Esophagus squamous epithelium (tissue), 5 donors: ENCODE measurements around the gene FAM200A. TPM values are rescaled to one million over a fixed set of nuclear protein-coding genes. Genes with fewer than 3 reads are reported as not detected.

Experiments
- DNase-seq: peaks from one replicate; lab custom pipeline; 2025; lab: John Stamatoyannopoulos, UW
- H3K27ac ChIP-seq, 4 donors: fragments of 200-600 bp; sonication (generic); one replicate each; pipeline ENCODE4 v1.5.1; 2016 to 2019; ENCODE audit warnings: mild to moderate bottlenecking in 1 of 4
- H3K27me3 ChIP-seq, 4 donors: fragments of 200-600 bp; sonication (generic); 1 replicate in 3 of 4; 2 replicates in 1 of 4; pipeline versions ENCODE4 v1.5.1 to v1.6.0; 2017 to 2021; ENCODE audit warnings: antibody characterized with exemption in 1 of 4
- H3K36me3 ChIP-seq, 3 donors: fragments of 200-600 bp; sonication (generic); one replicate each; pipeline ENCODE4 v1.5.1; 2016 to 2019
- H3K4me1 ChIP-seq, 3 donors: fragments of 200-600 bp; sonication (generic); one replicate each; pipeline ENCODE4 v1.5.1; 2017 to 2019
- H3K4me3 ChIP-seq, 4 donors: fragments of 200-600 bp; sonication (generic); 1 replicate in 3 of 4; 2 replicates in 1 of 4; pipeline ENCODE4 v1.5.1; 2016 to 2019; ENCODE audit warnings: mild to moderate bottlenecking in 2 of 4, moderate library complexity in 1 of 4
- H3K9me3 ChIP-seq, 3 donors: fragments of 200-600 bp; sonication (generic); one replicate each; pipeline ENCODE4 v1.5.1; 2016 to 2019
- CTCF ChIP-seq, 6 experiments: fragments of 450-650 bp in 4 of 6; fragments of 200-600 bp in 2 of 6; sonication (generic) in 2 of 6; IDR thresholded peaks; one replicate each; pipeline ENCODE4 v1.5.1; 2016 to 2019; ENCODE audit warnings: antibody characterized with exemption in 6 of 6, mild to moderate bottlenecking in 4 of 6, moderate library complexity in 4 of 6
- POLR2A ChIP-seq, 4 donors: fragments of 450-650 bp; IDR thresholded peaks; one replicate each; pipeline ENCODE4 v1.6.1; 2017; ENCODE audit warnings: antibody characterized with exemption in 4 of 4, mild to moderate bottlenecking in 4 of 4, moderate library complexity in 3 of 4
- WGBS, 2 donors: methylation state at CpG; one replicate each; pipeline ENCODE4 v1.1.5; 2018; 5-methylcytosine and 5-hydroxymethylcytosine counted together
- intact Hi-C: fragments of 100-400 bp; cut with DNase I; formaldehyde crosslinking; loops from one replicate; pipeline ENCODE4 v1.15.0; 2022
- total RNA-seq, 4 donors: library from RNA; depleted of rRNA; stranded (reverse); fragments of >200 nt; gene quantifications; one replicate each; pipeline ENCODE4 v1.1.0, GENCODE V29; 2016
- donor health status: DM: yes; HTN: yes; CAD: no.

FAM200A gene
- total RNA-seq, 4 donors from 2014 or later = 1.9 to 5.6 (median 5.1) TPM

GRCh38 chr7:99543081-99543671 lies 8.7 kb downstream of the FAM200A start:
- TF ChIP-seq POLR2A (IDR thresholded peaks at IDR 0.05) = no peak
- TF ChIP-seq CTCF (IDR thresholded peaks at IDR 0.05) = no peak
- no peak for DNase-seq
- peaks cover 3 to 20% (median 4%) of the 10 kb centered on the region in 3 donors for H3K36me3 ChIP-seq
- H3K27ac ChIP-seq = no peak overlapping the region
- H3K27me3 ChIP-seq = no peaks in the 10 kb centered on the region
- intact Hi-C loops = no loop called here
- WGBS, 2 donors = 98 to 99% methylated on average over 12 to 13 of the region's 34 CpGs
- H3K4me3 ChIP-seq = no peak overlapping the region
- H3K4me1 ChIP-seq = no peaks in the 10 kb centered on the region
- peaks cover 0 to 57% (median 13%) of the 10 kb centered on the region in 3 donors for H3K9me3 ChIP-seq

DNA sequence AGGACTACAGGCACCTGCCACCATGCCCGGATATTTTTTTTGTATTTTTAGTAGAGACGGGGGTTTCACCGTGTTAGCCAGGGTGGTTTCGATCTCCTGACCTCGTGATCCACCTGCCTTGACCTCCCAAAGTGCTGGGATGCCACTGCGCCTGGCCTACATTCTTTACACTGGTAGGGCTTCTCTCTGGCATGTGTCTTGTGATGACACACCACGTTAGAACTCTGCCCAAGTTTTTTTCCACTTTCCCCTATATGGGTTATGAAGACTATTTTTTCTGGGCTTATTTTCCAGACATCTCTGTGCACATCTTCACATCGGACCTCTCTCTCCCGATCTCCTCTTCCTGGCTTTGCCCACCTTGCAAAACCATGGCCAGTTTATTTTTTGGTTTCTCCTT lies 10.7 kb downstream of the FAM200A start:
- Histone ChIP-seq H3K27ac (no peak overlapping the region), H3K27me3 (no peaks in the 10 kb centered on the region), H3K4me1 (no peaks in the 10 kb centered on the region), H3K4me3 (no peak overlapping the region), H3K9me3 (peaks cover 0 to 59% (median 11%) of the 10 kb centered on the region in 3 donors), H3K36me3 (peaks cover 0 to 2% (median 0%) of the 10 kb centered on the region in 3 donors)
- intact Hi-C loops = no loop called here
- 85 to 87% methylated on average over 9 of the region's 9 CpGs for WGBS, 2 donors
- DNase-seq = no peak
- TF ChIP-seq POLR2A (IDR thresholded peaks at IDR 0.05) (no peak), CTCF (IDR thresholded peaks at IDR 0.05) (no peak)

GRCh38 chr7:99540542-99540941 lies 11.4 kb downstream of the FAM200A start:
- no peak for DNase-seq
- H3K36me3 ChIP-seq = no peaks in the 10 kb centered on the region
- H3K9me3 ChIP-seq = peaks cover 0 to 64% (median 11%) of the 10 kb centered on the region in 3 donors
- 84 to 90% methylated on average over 5 of the region's 5 CpGs for WGBS, 2 donors
- no peaks in the 10 kb centered on the region for H3K27me3 ChIP-seq
- no peak overlapping the region for H3K27ac ChIP-seq
- no peak for TF ChIP-seq POLR2A (IDR thresholded peaks at IDR 0.05)
- TF ChIP-seq CTCF (IDR thresholded peaks at IDR 0.05) = no peak
- H3K4me3 ChIP-seq = no peak overlapping the region
- intact Hi-C loops = no loop called here
- H3K4me1 ChIP-seq = no peaks in the 10 kb centered on the region

DNA sequence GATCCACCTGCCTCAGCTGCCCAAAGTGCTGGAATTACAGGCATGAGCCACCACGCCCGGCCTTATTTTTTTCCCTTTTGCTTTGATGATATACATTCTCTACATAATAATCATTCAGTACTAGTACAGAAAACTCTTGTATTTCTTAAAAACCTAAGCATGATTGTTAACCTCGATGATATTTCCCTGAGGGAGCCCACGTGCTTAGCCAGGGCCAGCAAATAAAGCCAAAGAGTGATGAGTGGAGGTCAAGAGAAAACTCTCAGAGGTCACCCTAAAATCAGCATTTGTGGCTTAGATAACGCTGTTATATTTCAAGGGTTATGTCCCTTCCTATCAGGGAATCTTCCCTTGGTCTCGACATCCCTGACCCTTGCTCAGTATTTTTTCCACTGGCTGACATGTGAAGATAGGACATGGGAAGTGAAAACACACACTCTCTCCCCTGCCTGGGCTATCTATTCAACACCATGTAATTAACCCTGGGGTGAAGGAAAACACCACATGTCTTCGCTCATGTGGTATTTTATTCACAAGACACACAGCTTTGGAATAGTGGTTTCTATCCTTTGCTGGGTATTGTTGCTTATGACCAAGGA lies 12.6 kb downstream of the FAM200A start:
- Histone ChIP-seq H3K27ac (no peak overlapping the region), H3K27me3 (no peaks in the 10 kb centered on the region), H3K9me3 (peaks cover 0 to 75% (median 11%) of the 10 kb centered on the region in 3 donors), H3K4me3 (no peak overlapping the region), H3K4me1 (no peaks in the 10 kb centered on the region), H3K36me3 (no peaks in the 10 kb centered on the region)
- no peak for DNase-seq
- no peak for TF ChIP-seq CTCF (IDR thresholded peaks at IDR 0.05)
- no peak for TF ChIP-seq POLR2A (IDR thresholded peaks at IDR 0.05)
- WGBS, 2 donors = 68 to 80% methylated on average over 6 to 7 of the region's 7 CpGs
- intact Hi-C loops = no loop called here

DNA sequence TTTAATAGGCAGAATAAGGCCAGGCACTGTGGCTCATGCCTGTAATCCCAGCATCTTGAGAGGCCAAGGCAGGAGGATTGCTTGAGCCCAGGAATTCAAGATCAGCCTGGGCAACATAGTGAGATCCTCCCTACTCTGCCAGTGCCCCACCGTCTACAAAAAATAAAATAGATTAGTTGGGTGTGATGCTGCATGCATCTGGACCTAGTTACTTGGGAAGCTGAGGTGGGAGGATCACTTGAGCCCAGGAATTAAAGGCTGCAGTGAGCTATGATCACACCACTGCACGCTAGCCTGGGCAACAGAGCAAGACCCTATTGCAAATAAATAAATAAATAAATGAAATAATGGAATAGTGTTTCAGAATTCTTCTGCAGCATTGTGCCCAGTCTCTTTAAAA lies 16.2 kb downstream of the FAM200A start:
- no peaks in the 10 kb centered on the region for H3K27me3 ChIP-seq
- H3K9me3 ChIP-seq = peaks cover 6 to 78% (median 37%) of the 10 kb centered on the region in 3 donors
- intact Hi-C loops = no loop called here
- H3K27ac ChIP-seq = no peak overlapping the region
- no peak for DNase-seq
- TF ChIP-seq POLR2A (IDR thresholded peaks at IDR 0.05) (no peak), CTCF (IDR thresholded peaks at IDR 0.05) (no peak)
- no peaks in the 10 kb centered on the region for H3K4me1 ChIP-seq
- WGBS, 2 donors = 96 to 100% methylated on average over 2 of the region's 2 CpGs
- peaks cover 7 to 31% (median 15%) of the 10 kb centered on the region in 3 donors for H3K36me3 ChIP-seq
- no peak overlapping the region for H3K4me3 ChIP-seq
